GM12878 (cell line): Measurements from ENCODE around the gene RAP1B. TPM values are rescaled to one million over a fixed set of nuclear protein-coding genes. Genes with fewer than 3 reads are reported as not detected.

Source experiments
- ATAC-seq: fragments of 200-7000 bp; cut with Tn5 transposase; 3 replicates; pipeline ENCODE4 v1.9.1; 2020; ENCODE audit warnings: mild to moderate bottlenecking, moderate library complexity
- BruUV-seq: library from RNA; stranded (reverse); fragments of 400-500 nt; replicated peaks from 2 replicates; lab custom pipeline; 2021; lab: Mats Ljungman, UMichigan
- CTCF ChIA-PET: fragments of 300-600 bp; sonication (Branson Sonifier 250); formaldehyde crosslinking; extraction: SDS; loops from one replicate; lab custom pipeline; 2021; ENCODE audit warnings: inconsistent platforms; lab: Yijun Ruan, JAX
- POLR2A ChIA-PET: fragments of 350-600 bp; formaldehyde crosslinking; extraction: SDS; loops from one replicate; lab custom pipeline; 2021; ENCODE audit warnings: inconsistent platforms; lab: Charles Lee
- RAD21 ChIA-PET: fragments of 300-600 bp; sonication (Branson Sonifier 250); formaldehyde crosslinking; loops from one replicate; lab custom pipeline; 2023; ENCODE audit warnings: antibody characterized with exemption; ENCODE audit not compliant: unreplicated experiment; lab: Charles Lee
- SMC1A ChIA-PET: fragments of 300-600 bp; sonication (Branson Sonifier 250); formaldehyde crosslinking; loops from one replicate; lab custom pipeline; 2023; ENCODE audit not compliant: unreplicated experiment, uncharacterized antibody; lab: Charles Lee
- DNase-seq: peaks from one replicate; pipeline ENCODE4 v3.0.0-alpha.2; 2011; ENCODE audit warnings: low read depth, low spot score
- FAIRE-seq: peaks from 3 replicates; lab custom pipeline; 2011; peaks lifted over from hg19 to GRCh38; lab: Jason Lieb, UNC
- H2AFZ ChIP-seq: 2 replicates; pipeline ENCODE4 v1.6.0; 2011; ENCODE audit warnings: low read depth, low read length, control low read depth; ENCODE audit not compliant: control insufficient read depth
- H3K27ac ChIP-seq: 2 replicates; pipeline ENCODE4 v1.5.1; 2011; ENCODE audit warnings: control low read depth; ENCODE audit not compliant: control insufficient read depth, insufficient read depth
- H3K27me3 ChIP-seq, 2 experiments: replicated peaks in 1 of 2; 2 replicates each; pipeline versions ENCODE4 v1.6.0 to v1.6.1; 2011; ENCODE audit warnings: low read length in 1 of 2; ENCODE audit not compliant: control insufficient read depth in 2 of 2, insufficient read depth in 2 of 2
- H3K36me3 ChIP-seq, 2 experiments: 2 replicates each; pipeline ENCODE4 v1.5.1; 2011; ENCODE audit warnings: low read length in 1 of 2; ENCODE audit not compliant: control insufficient read depth in 2 of 2, insufficient read depth in 2 of 2
- H3K4me1 ChIP-seq: 2 replicates; pipeline ENCODE4 v1.6.1; 2011; ENCODE audit warnings: mild to moderate bottlenecking, low read length, moderate library complexity, mixed read lengths; ENCODE audit not compliant: control insufficient read depth, insufficient read depth
- H3K4me2 ChIP-seq: 2 replicates; pipeline ENCODE4 v1.6.0; 2011; ENCODE audit warnings: control low read depth; ENCODE audit not compliant: control insufficient read depth, insufficient read depth
- H3K4me3 ChIP-seq: fragments of 200-600 bp; sonication (generic); 2 replicates; pipeline ENCODE4 v1.5.1; 2016
- H3K79me2 ChIP-seq: 2 replicates; pipeline ENCODE4 v1.6.0; 2011; ENCODE audit warnings: low read length; ENCODE audit not compliant: control insufficient read depth, insufficient read depth
- H3K9ac ChIP-seq: 2 replicates; pipeline ENCODE4 v1.8.0; 2011; ENCODE audit warnings: low read length, control low read depth, mixed read lengths; ENCODE audit not compliant: control insufficient read depth, insufficient read depth
- H3K9me3 ChIP-seq: replicated peaks from 3 replicates; pipeline ENCODE4 v1.5.1; 2011; ENCODE audit warnings: mild to moderate bottlenecking, low read length; ENCODE audit not compliant: control insufficient read depth, insufficient read depth
- H4K20me1 ChIP-seq: 2 replicates; pipeline ENCODE4 v1.6.0; 2011; ENCODE audit not compliant: control insufficient read depth, insufficient read depth
- CUX1 ChIP-seq: IDR thresholded peaks from 2 replicates; pipeline ENCODE4 v1.6.1; 2012; ENCODE audit warnings: improper control_type of control experiment, low read depth, low read length; ENCODE audit not compliant: insufficient replicate concordance
- NFYA ChIP-seq: IDR thresholded peaks from 2 replicates; pipeline ENCODE4 v1.6.1; 2011; ENCODE audit warnings: low read depth, mild to moderate bottlenecking, low read length, improper control_type of control experiment, borderline replicate concordance
- PAX5 ChIP-seq: IDR thresholded peaks from 2 replicates; pipeline ENCODE4 v1.6.1; 2011; ENCODE audit warnings: low read depth, low read length, borderline replicate concordance
- POLR2AphosphoS5 ChIP-seq: IDR thresholded peaks from 2 replicates; pipeline ENCODE4 v1.6.1; 2011; ENCODE audit warnings: mild to moderate bottlenecking, low read length, inconsistent platforms
- STAT3 ChIP-seq: IDR thresholded peaks from 2 replicates; pipeline ENCODE4 v1.6.1; 2011; ENCODE audit warnings: low read depth, low read length, improper control_type of control experiment
- WRNIP1 ChIP-seq: IDR thresholded peaks from 2 replicates; pipeline ENCODE4 v1.6.1; 2011; ENCODE audit warnings: low read depth, low read length, improper control_type of control experiment, borderline replicate concordance
- ZNF384 ChIP-seq: IDR thresholded peaks from 2 replicates; pipeline ENCODE4 v1.6.1; 2012; ENCODE audit warnings: low read depth, mild to moderate bottlenecking, low read length, improper control_type of control experiment, borderline replicate concordance
- WGBS: methylation state at CpG from one replicate; pipeline ENCODE4 v1.1.6; 2016; ENCODE audit warnings: low lambda C conversion rate; ENCODE audit not compliant: insufficient replicate concordance, insufficient coverage; ENCODE audit errors: missing lambda C conversion rate; 5-methylcytosine and 5-hydroxymethylcytosine counted together
- in situ Hi-C: fragments of 300-500 bp; cut with MboI; formaldehyde crosslinking; loops from 9 replicates; pipeline ENCODE4 v1.14.3; 2018; ENCODE audit warnings: mixed read lengths
- intact Hi-C: fragments of 100-400 bp; cut with micrococcal nuclease; formaldehyde crosslinking; loops from one replicate; pipeline ENCODE4 v1.14.2; 2022; ENCODE audit not compliant: unreplicated experiment
- polyA plus RNA-seq, 11 experiments: library from polyadenylated mRNA; depleted of rRNA in 4 of 11; unstranded in 6 of 11; stranded (reverse) in 5 of 11; fragments of >200 nt; fragmentation: Nextera tagmentation in 4 of 11; fragmentation: Illumina TruSeq in 1 of 11; extraction: Ambion mirVana in 4 of 11; extraction: Trizol in 1 of 11; gene quantifications; 1 replicate in 1 of 11; 2 replicates in 10 of 11; pipeline versions ENCODE4 v1.2.1 to v1.2.3, GENCODE V29; 2011 to 2016; ENCODE audit warnings: inconsistent platforms in 2 of 11, missing spikeins in 2 of 11, low read depth in 1 of 11
- total RNA-seq, 4 experiments: library from RNA; depleted of rRNA in 3 of 4; stranded (reverse); fragments of >200 nt in 3 of 4; fragmentation: Illumina TruSeq in 1 of 4; extraction: Trizol in 1 of 4; gene quantifications; 2 replicates each; pipeline versions ENCODE4 v1.2.1 to v1.2.3, GENCODE V29; 2013 to 2021
- TF ChIP-seq, protein P1 (sequence below): fragments of 450-650 bp; IDR thresholded peaks from 2 replicates; pipeline ENCODE4 v1.6.1; 2017; ENCODE audit warnings: mild to moderate bottlenecking

RAP1B gene
- total and polyA plus RNA-seq, 10 of the 15 experiments (the other 5 are each of a cell fraction or from before 2014, with no cell fraction given) = 88.9 to 219 (median 127) TPM

DNA sequence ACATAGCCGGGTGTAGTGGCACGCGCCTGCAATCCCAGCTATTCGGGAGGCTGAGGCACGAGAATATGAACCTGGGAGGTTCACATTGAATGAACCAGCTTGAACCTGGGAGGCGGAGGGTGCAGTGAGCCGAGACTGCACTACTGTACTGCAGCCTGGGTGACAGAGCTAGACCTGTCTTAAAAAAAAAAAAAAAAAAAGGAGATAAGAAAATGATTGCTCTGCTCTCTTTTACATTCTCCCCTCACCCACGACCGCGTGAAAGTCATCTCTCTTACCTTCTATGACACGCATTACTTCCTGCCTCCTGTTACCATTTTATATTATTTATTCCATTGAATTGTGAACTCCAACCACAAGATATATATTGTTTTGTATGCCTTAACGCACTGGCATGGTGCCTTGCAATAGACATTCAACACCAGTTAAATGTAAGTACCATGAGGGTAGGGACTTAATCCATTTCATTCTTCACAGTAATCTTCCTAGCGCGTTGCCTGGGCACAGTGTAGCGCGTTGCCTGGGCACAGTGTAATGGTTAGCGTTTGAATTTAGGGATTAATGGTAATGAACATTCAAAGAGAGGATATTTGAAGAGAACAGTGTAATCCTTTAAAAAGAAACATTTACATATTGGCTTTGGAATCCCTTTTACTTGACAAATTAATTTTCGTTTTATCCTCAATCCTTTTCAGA, 2.7 kb downstream of the RAP1B start:
- Histone ChIP-seq H3K4me2 (peak overlapping the region; percentile 84), H3K4me3 (peak overlapping the region; percentile 86), H3K27me3 (no peaks in the 10 kb centered on the region), H4K20me1 (peaks cover 5% of the 10 kb centered on the region; the same call in 1 of the 2 replicates), H3K36me3 (no peaks in the 10 kb centered on the region), H3K9ac (peak overlapping the region; percentile 42), H3K9me3 (no peaks in the 10 kb centered on the region), H3K4me1 (peaks cover 4% of the 10 kb centered on the region; the same call in 1 of the 2 replicates), H2AFZ (no peak overlapping the region), H3K27ac (peak overlapping the region; percentile 98), H3K79me2 (peaks cover 75% of the 10 kb centered on the region)
- in situ Hi-C loops = loop anchor here (25.0 kb wide), 1 partner anchor 251 kb away; no protein-coding TSS in a partner anchor
- 26% methylated on average over 18 of the region's 18 CpGs for WGBS
- ATAC-seq (peak; percentile 29), DNase-seq (no peak), FAIRE-seq (peak; percentile 23)
- ChIA-PET RAD21 (interaction anchor here (0.6 to 5.2 kb wide), 34 partner anchors 9 to 296 kb away, joined by 3 to 42 read pairs (median 4); partner anchors contain the start of genes MDM1, MDM2 and SLC35E3), SMC1A (interaction anchor here (0.7 to 5.9 kb wide), 29 partner anchors 10 to 287 kb away, joined by 3 to 53 read pairs (median 4); partner anchors contain the start of gene MDM2), CTCF (interaction anchor here (0.6 to 2.1 kb wide), 9 partner anchors 9 to 286 kb away, joined by 3 to 11 read pairs (median 5); no protein-coding TSS in a partner anchor), POLR2A (interaction anchor here (0.6 to 2.3 kb wide), 23 partner anchors 8 to 282 kb away, joined by 3 to 13 read pairs (median 4); partner anchors contain the start of genes MDM2 and SLC35E3)
- intact Hi-C loops = loop anchor here (2.0 to 5.0 kb wide), 3 partner anchors 166 to 249 kb away; partner anchors contain the start of gene MDM2
- BruUV-seq = no TSS peak
- TF ChIP-seq NFYA = no peak
- TF ChIP-seq, protein P1, sequence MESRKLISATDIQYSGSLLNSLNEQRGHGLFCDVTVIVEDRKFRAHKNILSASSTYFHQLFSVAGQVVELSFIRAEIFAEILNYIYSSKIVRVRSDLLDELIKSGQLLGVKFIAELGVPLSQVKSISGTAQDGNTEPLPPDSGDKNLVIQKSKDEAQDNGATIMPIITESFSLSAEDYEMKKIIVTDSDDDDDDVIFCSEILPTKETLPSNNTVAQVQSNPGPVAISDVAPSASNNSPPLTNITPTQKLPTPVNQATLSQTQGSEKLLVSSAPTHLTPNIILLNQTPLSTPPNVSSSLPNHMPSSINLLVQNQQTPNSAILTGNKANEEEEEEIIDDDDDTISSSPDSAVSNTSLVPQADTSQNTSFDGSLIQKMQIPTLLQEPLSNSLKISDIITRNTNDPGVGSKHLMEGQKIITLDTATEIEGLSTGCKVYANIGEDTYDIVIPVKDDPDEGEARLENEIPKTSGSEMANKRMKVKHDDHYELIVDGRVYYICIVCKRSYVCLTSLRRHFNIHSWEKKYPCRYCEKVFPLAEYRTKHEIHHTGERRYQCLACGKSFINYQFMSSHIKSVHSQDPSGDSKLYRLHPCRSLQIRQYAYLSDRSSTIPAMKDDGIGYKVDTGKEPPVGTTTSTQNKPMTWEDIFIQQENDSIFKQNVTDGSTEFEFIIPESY = peak; percentile 86; the same call in 1 of the 2 replicates
- peak; percentile 33; the same call in 1 of the 2 replicates for TF ChIP-seq POLR2AphosphoS5
- TF ChIP-seq PAX5 = 0 out of 2 replicates have a peak, but pooled peaks have one; percentile 13
- TF ChIP-seq CUX1 = no peak
- peak; percentile 65 for TF ChIP-seq ZNF384
- 0 out of 2 replicates have a peak, but pooled peaks have one; percentile 39 for TF ChIP-seq WRNIP1
- no peak for TF ChIP-seq STAT3
